RPMI7951 (cell line): ENCODE results near the gene ZNF362. TPM values are rescaled to one million over a fixed set of nuclear protein-coding genes. Genes with fewer than 3 reads are reported as not detected.
"Not testable (repeated sequence)": the region's sequence is repeated elsewhere in the genome, so short reads cannot be mapped to it uniquely, and the experiment has no call there.

Experiments used
- DNase-seq: peaks from one replicate; pipeline ENCODE4 v3.0.0-alpha.2; 2012; ENCODE audit warnings: low read depth
- total RNA-seq: library from RNA; depleted of rRNA; stranded (reverse); fragments of >200 nt; shearing (Covaris generic); gene quantifications from 2 replicates; pipeline ENCODE4 v1.2.3, GENCODE V29; 2014; rRNA removed

Gene ZNF362, protein sequence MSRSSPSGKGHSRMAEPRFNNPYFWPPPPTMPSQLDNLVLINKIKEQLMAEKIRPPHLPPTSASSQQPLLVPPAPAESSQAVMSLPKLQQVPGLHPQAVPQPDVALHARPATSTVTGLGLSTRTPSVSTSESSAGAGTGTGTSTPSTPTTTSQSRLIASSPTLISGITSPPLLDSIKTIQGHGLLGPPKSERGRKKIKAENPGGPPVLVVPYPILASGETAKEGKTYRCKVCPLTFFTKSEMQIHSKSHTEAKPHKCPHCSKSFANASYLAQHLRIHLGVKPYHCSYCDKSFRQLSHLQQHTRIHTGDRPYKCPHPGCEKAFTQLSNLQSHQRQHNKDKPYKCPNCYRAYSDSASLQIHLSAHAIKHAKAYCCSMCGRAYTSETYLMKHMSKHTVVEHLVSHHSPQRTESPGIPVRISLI
- 6.6 and 8.9 TPM in 2 replicates for total RNA-seq

- DNase-seq = peak; percentile 78
Measured at GRCh38 chr1:33256471-33257206, at the start of gene ZNF362. Gene ZNF362, plus strand, starts transcription at chr1:33256492. Its CDS starts 14,083 bp downstream, at chr1:33270575.

DNA sequence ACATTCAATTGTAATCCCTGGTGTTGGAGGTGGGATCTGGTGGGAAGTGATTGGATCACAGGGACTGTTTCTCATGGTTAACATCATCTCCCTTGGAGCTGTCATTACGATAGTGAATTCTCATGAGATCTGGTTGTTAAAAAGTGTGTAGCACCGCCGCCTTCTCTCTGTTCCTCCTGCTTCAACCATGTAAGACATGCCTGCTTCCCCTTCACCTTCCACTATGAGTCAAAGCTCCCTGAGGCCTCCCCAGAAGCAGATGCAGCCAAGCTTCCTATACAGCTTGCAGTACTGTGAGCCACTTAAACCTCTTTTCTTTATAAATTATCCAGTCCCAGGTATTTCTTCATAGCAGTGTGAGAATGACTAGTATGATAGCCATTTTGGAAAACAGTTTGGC is 44.3 kb upstream of the ZNF362 start:
- no peak for DNase-seq

- DNase-seq = peak; percentile 89
Measured at GRCh38 chr1:33219886-33220661, 36.2 kb upstream of the ZNF362 start.

- DNase-seq = peak; percentile 24
Measured at GRCh38 chr1:33220676-33221384, 35.5 kb upstream of the ZNF362 start.

DNA sequence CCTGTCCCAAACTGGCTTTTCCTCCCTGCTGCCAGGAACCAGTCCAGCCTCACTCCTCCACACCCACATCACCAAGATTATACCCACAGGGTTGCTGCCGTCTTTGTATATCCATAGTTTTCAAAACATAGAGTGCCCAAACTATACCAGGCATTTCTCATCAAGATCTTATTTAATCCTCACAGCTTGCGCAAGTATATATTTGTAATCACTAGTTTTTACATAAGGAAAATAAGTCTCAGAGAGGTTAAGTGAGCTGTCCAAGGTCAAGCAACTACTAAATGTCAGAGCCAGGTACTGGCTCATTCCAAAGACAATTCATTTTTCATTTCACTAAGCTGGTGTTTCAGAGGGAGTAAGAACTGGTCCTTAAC is 34.9 kb upstream of the ZNF362 start:
- no peak for DNase-seq

- DNase-seq = peak; percentile 47
Measured at GRCh38 chr1:33222381-33222780, 33.9 kb upstream of the ZNF362 start.

DNA sequence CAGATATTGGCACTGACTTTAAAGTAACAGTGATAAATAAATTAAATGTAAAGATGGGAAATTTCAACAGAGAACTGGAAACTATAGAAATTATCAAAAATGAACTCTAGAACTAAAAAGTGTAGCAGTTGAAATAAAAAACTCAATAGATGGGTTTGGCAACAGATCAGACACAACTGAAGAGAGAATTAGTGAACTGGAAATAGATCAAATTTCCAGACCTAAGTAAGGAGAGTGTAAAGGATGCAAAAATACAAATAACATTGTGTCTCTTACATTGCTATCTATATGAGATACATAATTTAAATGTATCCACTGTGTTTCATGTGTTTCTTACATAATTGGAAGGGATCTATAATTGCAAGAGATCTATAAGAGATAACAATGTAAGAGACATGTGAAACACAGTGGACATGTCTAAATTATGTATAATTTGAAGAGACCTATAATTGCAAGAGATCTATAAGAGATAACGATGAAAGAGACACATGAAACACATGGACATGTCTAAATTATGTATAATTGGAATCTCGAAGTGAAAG is 32.1 kb upstream of the ZNF362 start:
- no peak for DNase-seq

DNA sequence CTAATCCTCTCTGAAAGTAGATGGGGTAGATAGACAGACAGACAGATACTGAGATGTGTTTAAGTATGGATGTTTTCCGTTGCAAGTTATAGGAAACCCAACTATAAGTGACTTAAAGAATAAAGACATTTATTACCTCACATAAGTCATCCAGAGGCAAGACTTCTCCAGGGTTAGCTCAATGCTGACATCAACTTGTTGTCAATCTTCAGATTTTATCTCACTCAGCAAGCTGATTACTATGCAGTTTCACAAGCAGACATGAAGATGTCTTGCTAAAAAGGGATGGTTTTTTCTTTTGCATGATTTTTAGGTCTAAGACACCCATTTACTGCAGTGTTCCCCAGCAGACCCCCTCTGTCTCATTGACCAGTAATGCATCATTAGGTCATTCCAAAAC is 30.7 kb upstream of the ZNF362 start:
- DNase-seq = no peak

DNA sequence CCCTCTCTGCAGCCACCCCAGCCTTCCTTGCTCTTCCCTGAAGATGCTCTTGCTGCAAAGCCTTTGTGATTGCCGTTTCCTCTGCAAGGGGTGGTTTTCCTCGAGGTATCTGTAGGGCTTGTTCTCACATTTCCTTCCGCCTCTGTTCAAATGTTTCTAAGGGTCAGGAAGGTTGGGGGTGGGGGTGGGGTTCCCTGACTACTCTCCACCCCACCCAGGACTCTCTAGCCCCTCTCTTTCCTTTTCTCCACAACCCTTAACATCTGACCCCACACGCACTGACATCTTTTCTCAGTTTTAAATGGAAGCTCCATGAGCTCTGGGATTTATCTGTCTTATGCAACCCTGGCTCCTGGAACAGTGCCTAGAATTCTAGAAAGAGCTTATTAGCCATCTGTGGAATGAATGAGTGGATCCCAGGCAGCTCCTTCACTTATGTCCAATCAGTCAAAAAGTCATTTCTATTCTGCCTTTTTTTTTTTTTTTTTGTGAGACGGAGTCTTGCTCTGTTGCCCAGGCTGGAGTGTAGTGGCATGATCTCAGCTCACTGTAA is 27.3 kb upstream of the ZNF362 start:
- DNase-seq = peak; percentile 86

- DNase-seq = no peak
Measured at GRCh38 chr1:33231166-33231565, 25.1 kb upstream of the ZNF362 start.

DNA sequence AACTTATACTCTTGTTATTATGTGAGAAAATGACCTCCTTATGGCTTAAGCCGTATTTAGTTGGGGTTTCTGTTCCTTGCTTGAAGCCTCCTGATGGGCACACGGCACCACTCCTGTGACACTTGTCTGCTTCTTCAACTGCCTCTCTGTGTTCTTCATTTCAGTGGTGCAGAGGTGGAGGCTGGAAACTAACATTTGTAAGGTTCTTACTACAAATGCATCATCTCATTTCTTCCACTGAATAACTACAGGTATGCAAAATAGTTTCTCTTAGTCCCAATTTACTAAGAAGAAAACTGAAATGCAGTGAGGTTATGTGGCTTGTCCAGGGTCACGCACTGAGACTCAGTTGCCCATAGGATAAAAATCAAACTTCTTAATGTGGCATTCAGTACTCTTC is 23.6 kb upstream of the ZNF362 start:
- no peak for DNase-seq

- no peak for DNase-seq
Measured at GRCh38 chr1:33234131-33234530, 22.2 kb upstream of the ZNF362 start.

DNA sequence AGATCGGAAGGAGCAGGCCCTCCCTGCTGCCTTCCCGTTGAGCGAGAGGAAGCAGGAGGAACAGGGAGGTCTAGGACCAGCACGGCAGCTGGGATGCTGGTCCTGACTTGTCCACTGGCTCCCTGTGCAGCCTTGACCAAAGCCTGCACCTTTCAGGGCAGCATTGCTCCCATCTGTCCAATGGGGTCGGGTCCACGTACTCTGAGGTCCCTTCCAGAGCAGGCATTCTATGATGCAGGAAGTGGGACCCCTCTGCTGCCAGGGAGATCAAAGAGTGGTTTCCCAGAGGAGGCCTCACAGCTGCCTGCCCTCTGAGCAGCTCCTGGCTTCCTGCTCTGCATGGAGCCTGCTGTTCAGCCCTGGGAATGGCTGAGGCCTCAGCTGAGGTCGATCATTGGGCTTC is 21.7 kb upstream of the ZNF362 start:
- no peak for DNase-seq

DNA sequence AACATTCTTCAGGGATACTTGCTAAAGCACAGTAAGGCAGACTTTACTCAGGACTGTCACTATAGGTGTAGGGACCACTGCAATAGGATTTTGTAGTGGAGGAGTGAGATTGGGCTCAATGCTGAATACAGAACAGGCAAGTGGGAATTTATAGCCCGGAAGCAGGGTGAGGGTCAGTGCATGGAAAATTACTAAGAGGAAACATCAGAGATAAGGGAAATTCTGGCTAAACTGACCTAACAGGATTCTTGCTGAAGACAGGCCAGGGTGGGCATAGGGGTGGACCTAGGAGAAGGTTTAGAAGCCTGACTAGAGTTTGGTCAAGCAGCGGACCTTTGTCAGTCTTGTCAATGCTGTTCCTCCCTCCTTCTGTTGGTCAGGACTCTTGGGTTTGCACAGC is 20.8 kb upstream of the ZNF362 start:
- DNase-seq = no peak

DNA sequence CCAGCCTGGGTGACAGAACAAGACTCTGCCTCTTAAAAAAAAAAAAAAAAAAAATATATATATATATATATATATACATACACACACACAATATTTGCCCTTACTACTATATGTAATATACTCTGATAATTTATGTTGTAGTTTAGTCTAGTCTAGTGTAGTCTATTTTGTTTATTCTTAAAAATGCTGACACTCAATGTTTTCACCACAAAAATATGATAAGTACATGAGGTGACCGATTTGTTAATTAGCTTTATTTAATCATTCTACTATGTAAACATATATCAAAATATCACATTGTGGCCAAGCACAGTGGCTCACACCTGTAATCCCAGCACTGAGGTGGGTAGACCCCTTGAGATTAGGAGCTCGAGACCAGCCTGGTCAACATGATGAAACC is 19.8 kb upstream of the ZNF362 start:
- DNase-seq = no peak

- no peak for DNase-seq
Measured at GRCh38 chr1:33237579-33237978, 18.7 kb upstream of the ZNF362 start.

DNA sequence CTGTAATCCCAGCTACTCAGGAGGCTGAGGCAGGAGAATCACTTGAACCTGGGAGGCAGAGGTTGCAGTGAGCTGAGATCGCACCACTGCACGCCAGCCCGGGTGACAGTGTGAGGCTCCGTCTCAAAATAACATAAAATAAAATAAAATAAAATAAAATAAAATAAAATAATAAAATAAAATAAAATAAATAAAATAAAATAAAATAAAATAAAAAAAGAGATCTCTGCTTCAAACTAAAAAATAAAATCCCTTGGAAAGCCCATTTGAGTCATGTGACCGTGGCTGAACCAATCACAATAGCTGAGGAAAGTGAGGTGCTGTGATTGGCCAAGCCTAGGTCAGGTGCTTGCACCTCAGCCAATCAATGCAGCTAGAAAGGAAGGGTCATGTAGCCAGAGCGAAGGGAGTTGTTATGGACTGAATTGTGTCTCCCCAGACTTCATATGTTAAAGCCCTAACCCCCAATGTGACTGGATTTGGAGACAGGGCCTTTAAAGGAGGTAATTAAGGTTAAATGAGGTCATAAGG is 18.0 kb upstream of the ZNF362 start:
- DNase-seq = not testable (repeated sequence)

GRCh38 chr1:33239410-33239809 is 16.9 kb upstream of the ZNF362 start:
- not testable (repeated sequence) for DNase-seq

DNA sequence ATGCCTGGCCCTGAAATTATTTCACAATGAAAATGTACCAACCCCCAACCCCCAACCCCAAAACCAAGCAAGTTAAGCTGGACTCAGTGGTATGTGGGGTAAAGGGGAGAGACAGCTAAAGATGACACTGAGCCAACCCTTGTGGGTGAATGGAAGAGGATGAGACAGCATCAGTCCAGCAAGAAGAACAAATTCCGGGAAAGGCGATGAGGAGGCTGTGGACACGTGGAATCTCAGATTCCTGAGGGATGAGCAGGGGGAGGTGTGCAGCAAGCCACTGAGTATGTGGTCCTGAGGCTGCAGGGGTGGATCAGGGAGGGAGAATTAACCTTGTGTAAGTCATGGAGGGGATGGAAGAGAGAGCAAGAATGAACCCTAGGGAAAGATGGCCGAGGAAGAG is 14.4 kb upstream of the ZNF362 start:
- DNase-seq = no peak

- DNase-seq = peak; percentile 15
Measured at GRCh38 chr1:33242652-33243051, 13.6 kb upstream of the ZNF362 start.
